Measurements from ENCODE around the gene KLHL24. TPM values are rescaled to one million over a fixed set of nuclear protein-coding genes. Genes with fewer than 3 reads are reported as not detected.
"Not testable (repeated sequence)": the region's sequence is repeated elsewhere in the genome, so short reads cannot be mapped to it uniquely, and the experiment has no call there.

KLHL24 gene
- total RNA-seq, 8 experiments from 2014 or later, result 56.9 to 220 (median 92.6) TPM

- WGBS, 10 experiments, result 56 to 100% (median 88%) methylated on average over 1 to 6 of the region's 6 CpGs
- in situ Hi-C loops (cut with MboI; ENCODE audit: low pct_unique_long_range_greater_than_20kb in 2 of 9, low sequenced_read_pairs in 9 of 9, unreplicated experiment in 9 of 9), result no loop called here
- Histone ChIP-seq H3K27ac (no peak overlapping the region), H3K4me3 (no peak overlapping the region), H3K4me1 (replicated peaks in 1 of 2) (no peaks in the 10 kb centered on the region)
- no peak for ATAC-seq (replicated peaks in 6 of 8)
These were observed 52.3 kb downstream of the KLHL24 start for GRCh38 chr3:183687705-183688104.

- no peak overlapping the region for H3K27ac ChIP-seq
- no peaks in the 10 kb centered on the region for H3K4me1 ChIP-seq (replicated peaks in 1 of 2)
- ATAC-seq (replicated peaks in 6 of 8), result peak in 3 of 8 experiments; percentile 53 to 68 (median 59)
- H3K4me3 ChIP-seq, result no peak overlapping the region
- 0 to 100% (median 84%) methylated on average over 1 to 3 of the region's 3 CpGs for WGBS, 10 experiments
- in situ Hi-C loops (cut with MboI; ENCODE audit: low pct_unique_long_range_greater_than_20kb in 2 of 9, low sequenced_read_pairs in 9 of 9, unreplicated experiment in 9 of 9), result no loop called here
These were observed 53.5 kb downstream of the KLHL24 start for GRCh38 chr3:183688874-183689273.

- H3K4me1 ChIP-seq (replicated peaks in 1 of 2); ATAC-seq (replicated peaks in 6 of 8); H3K27ac ChIP-seq; H3K4me3 ChIP-seq; in situ Hi-C loops (cut with MboI; ENCODE audit: low pct_unique_long_range_greater_than_20kb in 2 of 9, low sequenced_read_pairs in 9 of 9, unreplicated experiment in 9 of 9): not testable (repeated sequence)
- 60 to 100% (median 90%) methylated on average over 1 to 3 of the region's 5 CpGs; no CpG with 5 or more reads in 5 of the 10 experiments for WGBS, 10 experiments
These were observed 54.2 kb downstream of the KLHL24 start for GRCh38 chr3:183689621-183690020.

- no peak overlapping the region for H3K4me3 ChIP-seq
- in situ Hi-C loops (cut with MboI; ENCODE audit: low pct_unique_long_range_greater_than_20kb in 2 of 9, low sequenced_read_pairs in 9 of 9, unreplicated experiment in 9 of 9), result no loop called here
- no peak overlapping the region for H3K27ac ChIP-seq
- 78 to 100% (median 96%) methylated on average over 3 to 8 of the region's 11 CpGs; no CpG with 5 or more reads in 4 of the 10 experiments for WGBS, 10 experiments
- peak in 2 of 8 experiments; percentile 59 to 72 for ATAC-seq (replicated peaks in 6 of 8)
- no peaks in the 10 kb centered on the region for H3K4me1 ChIP-seq (replicated peaks in 1 of 2)
These were observed 55.1 kb downstream of the KLHL24 start for GRCh38 chr3:183690402-183690995.

GRCh38 chr3:183692436-183692835, 57.0 kb downstream of the KLHL24 start:
- peak in 1 of 8 experiments; percentile 4 for ATAC-seq (replicated peaks in 6 of 8)
- no peak overlapping the region for H3K27ac ChIP-seq
- 60 to 100% (median 98%) methylated on average over 1 to 7 of the region's 10 CpGs; no CpG with 5 or more reads in 4 of the 10 experiments for WGBS, 10 experiments

GRCh38 chr3:183695569-183696364, 60.3 kb downstream of the KLHL24 start:
- WGBS, 10 experiments, result 58 to 100% (median 94%) methylated on average over 1 to 4 of the region's 7 CpGs; no CpG with 5 or more reads in 2 of the 10 experiments
- peaks cover 2 to 10% of the 10 kb centered on the region in 2 donors for H3K4me1 ChIP-seq (replicated peaks in 1 of 2)
- no peak overlapping the region for H3K27ac ChIP-seq
- ATAC-seq (replicated peaks in 6 of 8), result no peak
- H3K4me3 ChIP-seq, result no peak overlapping the region
- in situ Hi-C loops (cut with MboI; ENCODE audit: low pct_unique_long_range_greater_than_20kb in 2 of 9, low sequenced_read_pairs in 9 of 9, unreplicated experiment in 9 of 9), result no loop called here

More at GRCh38 chr3:183692436-183692835, 57.0 kb downstream of the KLHL24 start:
- no peak overlapping the region for H3K4me3 ChIP-seq
- in situ Hi-C loops (cut with MboI; ENCODE audit: low pct_unique_long_range_greater_than_20kb in 2 of 9, low sequenced_read_pairs in 9 of 9, unreplicated experiment in 9 of 9), result no loop called here
- H3K4me1 ChIP-seq (replicated peaks in 1 of 2), result no peaks in the 10 kb centered on the region

GRCh38 chr3:183697123-183697609, 61.7 kb downstream of the KLHL24 start:
- no peak for ATAC-seq (replicated peaks in 6 of 8)
- WGBS, 10 experiments, result 33 to 100% (median 89%) methylated on average over 1 to 2 of the region's 4 CpGs; no CpG with 5 or more reads in 1 of the 10 experiments
- Histone ChIP-seq H3K4me1 (replicated peaks in 1 of 2) (peaks cover 8 to 15% of the 10 kb centered on the region in 2 donors), H3K27ac (peak overlapping the region in 1 of 2 donors; percentile 2), H3K4me3 (peak overlapping the region; percentile 71 to 94 (median 85))
- in situ Hi-C loops (cut with MboI; ENCODE audit: low pct_unique_long_range_greater_than_20kb in 2 of 9, low sequenced_read_pairs in 9 of 9, unreplicated experiment in 9 of 9), result no loop called here

GRCh38 chr3:183697610-183698317, 62.3 kb downstream of the KLHL24 start, which contains the start of gene YEATS2:
Gene YEATS2, plus strand, starts transcription at chr3:183697797. Its CDS starts 17,366 bp downstream, at chr3:183715163.
- WGBS, 10 experiments, result 0 to 10% methylated on average over 2 of the region's 89 CpGs; no CpG with 5 or more reads in 8 of the 10 experiments
- ATAC-seq (replicated peaks in 6 of 8), result peak; percentile 81 to 89 (median 84)
- in situ Hi-C loops (cut with MboI; ENCODE audit: low pct_unique_long_range_greater_than_20kb in 2 of 9, low sequenced_read_pairs in 9 of 9, unreplicated experiment in 9 of 9), result no loop called here
- Histone ChIP-seq H3K27ac (peak within 1 kb of the TSS; percentile 91 to 96), H3K4me1 (replicated peaks in 1 of 2) (peaks cover 8 to 15% of the 10 kb centered on the region in 2 donors), H3K4me3 (peak within 1 kb of the TSS; percentile 71 to 94 (median 85))

- WGBS, 10 experiments, result 0 to 17% (median 0%) methylated on average over 1 of the region's 13 CpGs; no CpG with 5 or more reads in 1 of the 10 experiments
- in situ Hi-C loops (cut with MboI; ENCODE audit: low pct_unique_long_range_greater_than_20kb in 2 of 9, low sequenced_read_pairs in 9 of 9, unreplicated experiment in 9 of 9), result no loop called here
- H3K27ac ChIP-seq, result peak overlapping the region; percentile 91 to 96
- peaks cover 8 to 15% of the 10 kb centered on the region in 2 donors for H3K4me1 ChIP-seq (replicated peaks in 1 of 2)
- ATAC-seq (replicated peaks in 6 of 8), result peak; percentile 17 to 64 (median 50)
- peak overlapping the region; percentile 71 to 94 (median 85) for H3K4me3 ChIP-seq
These were observed 62.9 kb downstream of the KLHL24 start for GRCh38 chr3:183698318-183698751.

- H3K27ac ChIP-seq, result peak overlapping the region; percentile 91 to 96
- H3K4me3 ChIP-seq, result peak overlapping the region; percentile 71 to 94 (median 85)
- WGBS, 10 experiments, result 0 to 6% (median 0%) methylated on average over 2 to 9 of the region's 9 CpGs
- peaks cover 8 to 15% of the 10 kb centered on the region in 2 donors for H3K4me1 ChIP-seq (replicated peaks in 1 of 2)
- peak in 3 of 8 experiments; percentile 4 to 12 (median 12) for ATAC-seq (replicated peaks in 6 of 8)
- in situ Hi-C loops (cut with MboI; ENCODE audit: low pct_unique_long_range_greater_than_20kb in 2 of 9, low sequenced_read_pairs in 9 of 9, unreplicated experiment in 9 of 9), result no loop called here
These were observed 63.3 kb downstream of the KLHL24 start for GRCh38 chr3:183698756-183699155.

GRCh38 chr3:183699238-183699947, 64.0 kb downstream of the KLHL24 start:
- ATAC-seq (replicated peaks in 6 of 8), result no peak
- WGBS, 10 experiments, result 0 to 70% (median 17%) methylated on average over 1 to 12 of the region's 13 CpGs
- peak overlapping the region in 1 of 2 donors; percentile 91 for H3K27ac ChIP-seq

GRCh38 chr3:183701744-183702143, 66.3 kb downstream of the KLHL24 start:
- in situ Hi-C loops (cut with MboI; ENCODE audit: low pct_unique_long_range_greater_than_20kb in 2 of 9, low sequenced_read_pairs in 9 of 9, unreplicated experiment in 9 of 9), result no loop called here
- no peak overlapping the region for H3K4me3 ChIP-seq
- H3K27ac ChIP-seq, result no peak overlapping the region
- ATAC-seq (replicated peaks in 6 of 8), result no peak
- WGBS, 10 experiments, result 91 to 100% (median 99%) methylated on average over 2 to 5 of the region's 5 CpGs; no CpG with 5 or more reads in 2 of the 10 experiments
- peaks cover 8 to 15% of the 10 kb centered on the region in 2 donors for H3K4me1 ChIP-seq (replicated peaks in 1 of 2)

More at GRCh38 chr3:183699238-183699947, 64.0 kb downstream of the KLHL24 start:
- in situ Hi-C loops (cut with MboI; ENCODE audit: low pct_unique_long_range_greater_than_20kb in 2 of 9, low sequenced_read_pairs in 9 of 9, unreplicated experiment in 9 of 9), result no loop called here
- Histone ChIP-seq H3K4me3 (peak overlapping the region; percentile 71 to 94 (median 85)), H3K4me1 (replicated peaks in 1 of 2) (peaks cover 8 to 15% of the 10 kb centered on the region in 2 donors)

All from motor neuron (in vitro differentiated cells).